HG03280 (cell line): Measurements from ENCODE around the gene RAD21L1.

Experiments
- ATAC-seq: cut with Tn5 transposase; IDR thresholded peaks from one replicate; pipeline ENCODE4 v1.9.1; 2021; ENCODE audit warnings: mild to moderate bottlenecking, moderate library complexity; ENCODE audit not compliant: unreplicated experiment

RAD21L1 gene

GRCh38 chr20:1269235-1269634, 43.4 kb downstream of the RAD21L1 start:
- ATAC-seq, result no peak

GRCh38 chr20:1269850-1270249, 44.0 kb downstream of the RAD21L1 start:
- ATAC-seq, result no peak

GRCh38 chr20:1272368-1273100, 46.7 kb downstream of the RAD21L1 start:
- ATAC-seq, result no peak

- no peak for ATAC-seq
Observed at GRCh38 chr20:1273366-1273765, 47.5 kb downstream of the RAD21L1 start.

- ATAC-seq, result no peak
Observed at GRCh38 chr20:1274485-1275311, 48.9 kb downstream of the RAD21L1 start.

- ATAC-seq, result no peak
Observed at GRCh38 chr20:1275919-1276318, 50.1 kb downstream of the RAD21L1 start.

- ATAC-seq, result no peak
Observed at GRCh38 chr20:1277529-1278322, 51.9 kb downstream of the RAD21L1 start.

GRCh38 chr20:1278993-1279392, 53.1 kb downstream of the RAD21L1 start:
- ATAC-seq, result no peak

GRCh38 chr20:1280195-1281102, 54.6 kb downstream of the RAD21L1 start:
- ATAC-seq, result no peak

GRCh38 chr20:1281279-1282057, 55.6 kb downstream of the RAD21L1 start:
- no peak for ATAC-seq

- no peak for ATAC-seq
Observed at GRCh38 chr20:1282966-1283365, 57.1 kb downstream of the RAD21L1 start.

- ATAC-seq, result no peak
Observed at GRCh38 chr20:1283522-1284510, 58.0 kb downstream of the RAD21L1 start.

- ATAC-seq, result no peak
Observed at GRCh38 chr20:1286267-1287024, 60.6 kb downstream of the RAD21L1 start.

GRCh38 chr20:1287306-1287705, 61.5 kb downstream of the RAD21L1 start:
- no peak for ATAC-seq

- ATAC-seq, result no peak
Observed at GRCh38 chr20:1287787-1288569, 62.1 kb downstream of the RAD21L1 start.

- no peak for ATAC-seq
Observed at GRCh38 chr20:1291191-1291741, 65.4 kb downstream of the RAD21L1 start.

GRCh38 chr20:1292620-1293019, 66.8 kb downstream of the RAD21L1 start:
- no peak for ATAC-seq
